Activated CD8-positive, alpha-beta memory T cell treated with anti-CD3 and anti-CD28 coated beads, Interleukin-2, amount 50 U/mL, for 4 hours (primary cell): ENCODE data around the gene DOCK6.

Source experiments
- DNase-seq: peaks from one replicate; pipeline ENCODE4 v3.0.0-alpha.2; 2020

The DOCK6 gene

GRCh38 chr19:11209839-11210655, 52.3 kb downstream of the DOCK6 start:
- DNase-seq, result no peak

DNA sequence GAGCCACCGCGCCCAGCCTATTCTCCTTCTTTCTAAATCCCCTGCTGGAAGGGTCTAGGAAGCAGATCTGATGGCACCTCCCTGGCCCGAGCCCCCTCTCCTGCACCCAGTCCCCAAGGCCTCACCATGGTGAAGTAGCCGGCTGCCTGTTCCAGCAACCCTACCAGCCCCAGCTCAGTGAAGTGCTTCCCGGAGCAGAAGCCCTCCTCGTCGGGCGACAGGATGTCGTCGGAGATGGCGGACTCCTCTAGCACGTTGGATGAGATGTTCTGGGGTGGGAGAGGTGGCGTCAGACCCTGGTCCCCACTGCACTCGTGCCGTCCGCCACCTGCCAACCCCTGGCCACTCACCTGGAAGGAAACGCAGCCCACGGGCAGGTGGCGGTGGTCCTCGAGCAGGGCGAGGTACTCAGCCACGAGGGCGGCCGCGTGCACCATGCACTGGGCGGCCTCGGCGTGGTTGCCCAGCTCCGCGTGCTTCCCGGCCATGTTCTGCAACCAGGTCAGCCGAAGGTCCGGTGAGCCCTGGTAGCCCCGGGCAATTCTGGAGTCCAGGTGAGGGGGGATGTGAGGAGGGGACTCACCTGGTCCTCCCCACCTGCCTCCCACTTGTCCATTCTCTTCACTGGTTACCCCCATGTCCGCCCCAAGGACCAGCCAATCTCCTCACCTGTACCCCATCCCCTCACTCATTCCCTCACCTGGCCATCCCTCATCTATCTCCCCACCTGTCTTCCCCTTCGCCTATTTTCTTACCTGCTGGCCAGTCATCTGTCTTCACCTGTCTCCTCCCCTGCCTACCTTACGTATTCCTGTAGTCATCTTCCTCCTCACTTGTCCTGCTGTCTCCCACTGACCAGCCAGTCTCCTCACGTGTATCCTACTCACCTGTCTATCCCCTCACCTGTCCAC, 53.5 kb downstream of the DOCK6 start:
- DNase-seq, result no peak

- no peak for DNase-seq
Measured at GRCh38 chr19:11205939-11206570, 56.3 kb downstream of the DOCK6 start.

GRCh38 chr19:11204943-11205349, 57.4 kb downstream of the DOCK6 start:
- no peak for DNase-seq

DNA sequence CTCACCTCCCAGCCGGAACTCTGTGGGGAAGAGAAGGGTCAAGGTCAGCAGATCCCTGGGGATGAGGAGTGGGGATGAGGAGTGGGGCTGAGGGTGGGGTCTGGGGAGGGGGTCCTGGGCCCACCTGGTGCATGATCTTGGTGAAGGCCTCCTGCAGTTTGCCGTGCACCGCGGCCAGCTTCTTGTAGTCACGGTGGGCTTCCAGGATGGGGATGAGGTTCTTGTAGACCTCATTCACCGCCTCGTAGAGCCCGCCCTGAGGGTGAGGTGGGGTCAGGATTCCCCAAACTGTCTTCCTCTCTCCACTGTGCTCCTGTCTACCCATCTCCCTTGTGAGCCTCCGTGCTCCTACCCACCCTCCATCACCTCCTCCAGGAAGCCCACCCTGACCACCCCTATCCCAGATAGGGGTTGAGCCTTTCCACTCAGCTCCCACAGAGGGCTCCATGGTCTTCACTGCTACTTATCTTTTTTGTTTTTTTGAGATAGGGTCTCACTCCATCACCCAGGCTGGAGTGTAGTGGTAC, 58.2 kb downstream of the DOCK6 start:
- no peak for DNase-seq

- peak; percentile 46 for DNase-seq
Measured at GRCh38 chr19:11203194-11204075, 58.9 kb downstream of the DOCK6 start.

- DNase-seq, result no peak
Measured at GRCh38 chr19:11202488-11203193, 59.7 kb downstream of the DOCK6 start.

DNA sequence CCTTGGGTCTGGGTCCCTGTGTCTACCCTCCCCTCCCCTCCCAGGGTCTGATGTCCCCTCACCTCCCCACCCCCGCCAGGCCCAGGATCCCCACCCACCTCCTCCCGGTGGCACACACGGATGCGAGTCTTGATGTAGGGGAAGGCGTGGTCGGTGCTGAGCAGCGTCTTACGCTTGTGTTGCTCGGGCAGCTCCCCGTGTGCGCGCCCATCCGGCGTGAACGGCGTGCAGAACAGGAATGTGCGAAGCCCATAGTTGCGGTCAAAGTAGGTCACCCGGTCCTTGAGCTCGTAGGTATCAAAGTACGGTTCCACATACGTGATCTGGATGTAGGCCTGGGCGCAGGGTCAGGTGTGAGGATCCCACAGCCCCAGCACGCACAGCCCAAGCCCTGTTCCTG, 60.5 kb downstream of the DOCK6 start:
- DNase-seq, result no peak

DNA sequence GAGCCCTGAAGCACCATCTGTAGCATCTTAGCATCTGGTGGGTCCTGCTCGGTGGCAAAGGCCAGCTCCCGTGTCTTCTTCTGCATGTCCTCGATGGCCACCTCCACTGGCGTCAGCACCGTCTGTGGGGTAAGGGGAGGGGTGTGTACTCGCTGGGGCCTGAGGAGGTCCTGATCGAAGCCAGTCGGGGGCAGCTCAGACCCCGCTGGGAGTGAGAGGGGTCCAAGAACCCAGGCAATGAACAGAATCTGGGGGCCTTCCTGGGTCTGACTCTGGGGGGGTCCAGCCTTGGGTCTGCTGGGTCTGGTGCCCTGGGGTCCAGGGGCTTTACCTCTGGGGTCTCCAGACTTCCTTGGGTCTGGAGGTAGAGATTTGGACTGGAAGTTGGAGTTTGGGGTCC, 61.4 kb downstream of the DOCK6 start:
- DNase-seq, result no peak

GRCh38 chr19:11200015-11200574, 62.2 kb downstream of the DOCK6 start:
- no peak for DNase-seq

DNA sequence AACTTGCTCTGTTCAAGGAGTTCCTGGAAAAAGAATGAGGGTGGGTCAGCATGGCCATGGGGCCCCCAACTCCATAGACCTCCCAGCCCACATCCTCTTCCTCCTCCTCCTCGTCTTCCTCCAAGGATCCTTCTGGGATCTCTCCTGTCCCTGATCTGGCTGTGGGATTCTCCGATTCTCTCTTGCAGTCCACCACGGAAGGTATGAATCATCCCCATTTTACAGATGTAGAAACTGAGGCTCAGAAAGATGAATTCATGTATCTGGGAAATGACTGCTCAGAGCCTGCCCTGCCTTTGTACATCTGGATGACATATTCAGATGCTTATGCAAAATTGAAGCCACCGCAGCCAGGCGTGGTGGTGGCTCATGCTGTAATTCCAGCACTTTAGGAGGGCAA, 62.8 kb downstream of the DOCK6 start:
- no peak for DNase-seq

- DNase-seq, result no peak
Measured at GRCh38 chr19:11198769-11199424, 63.4 kb downstream of the DOCK6 start.

DNA sequence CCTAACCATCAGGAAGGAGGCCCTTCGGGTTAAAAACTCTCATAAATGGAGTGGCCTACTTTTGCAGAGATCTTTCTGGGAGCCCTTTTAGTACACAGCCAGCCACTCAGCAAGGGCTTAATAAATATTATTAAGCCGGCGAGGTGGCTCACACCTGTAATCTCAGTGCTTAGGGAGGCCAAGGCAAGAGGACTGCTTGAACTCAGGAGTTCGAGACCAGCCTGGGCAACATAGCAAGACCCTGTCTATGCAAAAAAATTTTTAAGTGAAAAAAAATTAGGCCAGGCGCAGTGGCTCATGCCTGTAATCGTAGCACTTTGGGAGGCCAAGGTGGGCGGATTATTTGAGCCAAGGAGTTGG, 64.2 kb downstream of the DOCK6 start:
- DNase-seq, result no peak

- peak; percentile 68 for DNase-seq
Measured at GRCh38 chr19:11197291-11198174, 64.8 kb downstream of the DOCK6 start, which contains the start of gene KANK2. KANK2 (minus strand) TSS chr19:11197545; CDS start chr19:11194511, 3,034 bp downstream.

GRCh38 chr19:11196406-11197287, 65.7 kb downstream of the DOCK6 start:
- DNase-seq, result no peak

DNA sequence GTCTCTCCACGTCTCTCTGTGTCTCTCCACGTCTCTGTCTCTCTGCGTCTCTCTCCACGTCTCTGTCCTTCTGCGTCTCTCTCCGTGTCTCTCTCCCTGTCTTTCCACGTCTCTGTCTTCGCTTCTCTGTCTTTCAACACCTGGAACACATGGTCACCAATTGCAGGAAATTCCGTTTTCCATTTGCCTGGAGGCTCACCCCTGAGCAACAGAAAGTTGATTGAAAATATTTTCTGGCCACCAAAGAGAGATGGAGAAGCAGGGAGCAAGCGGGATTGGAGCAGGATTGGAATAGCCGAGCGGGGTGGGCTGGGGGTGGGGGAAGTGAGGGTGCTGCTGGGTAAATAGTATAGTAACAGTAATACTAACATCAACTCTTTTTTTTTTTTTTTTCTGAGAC, 66.6 kb downstream of the DOCK6 start:
- no peak for DNase-seq

GRCh38 chr19:11194656-11195558, 67.4 kb downstream of the DOCK6 start:
- DNase-seq, result no peak
